Activated T-helper 9 cell treated with anti-CD3 and anti-CD28 coated beads, Interleukin-2, amount 50 U/mL, for 16 hours (primary cell): ENCODE results near the gene EGF.

Experiments
- DNase-seq: peaks from one replicate; pipeline ENCODE4 v3.0.0-alpha.2; 2020; ENCODE audit warnings: low read depth

Gene EGF

DNA sequence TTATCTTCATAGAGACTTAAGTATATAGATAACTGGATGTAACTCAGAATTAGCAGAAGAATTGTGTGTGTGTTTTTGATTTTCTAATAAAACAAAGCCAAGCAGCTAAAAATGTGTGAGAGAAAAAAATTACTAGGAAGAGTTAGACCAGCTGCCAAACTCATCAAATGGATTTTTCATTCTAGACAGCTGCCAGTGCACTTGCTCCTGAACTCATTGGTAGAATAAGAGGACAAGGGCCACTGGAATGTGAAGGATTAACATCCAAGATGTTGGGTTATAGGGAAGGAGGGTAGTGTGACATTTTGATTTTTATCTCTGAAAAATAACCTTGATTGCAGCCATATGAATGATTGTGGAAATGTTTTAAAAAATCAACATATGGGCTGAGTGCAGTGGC is 49.7 kb downstream of the EGF start:
- no peak for DNase-seq

DNA sequence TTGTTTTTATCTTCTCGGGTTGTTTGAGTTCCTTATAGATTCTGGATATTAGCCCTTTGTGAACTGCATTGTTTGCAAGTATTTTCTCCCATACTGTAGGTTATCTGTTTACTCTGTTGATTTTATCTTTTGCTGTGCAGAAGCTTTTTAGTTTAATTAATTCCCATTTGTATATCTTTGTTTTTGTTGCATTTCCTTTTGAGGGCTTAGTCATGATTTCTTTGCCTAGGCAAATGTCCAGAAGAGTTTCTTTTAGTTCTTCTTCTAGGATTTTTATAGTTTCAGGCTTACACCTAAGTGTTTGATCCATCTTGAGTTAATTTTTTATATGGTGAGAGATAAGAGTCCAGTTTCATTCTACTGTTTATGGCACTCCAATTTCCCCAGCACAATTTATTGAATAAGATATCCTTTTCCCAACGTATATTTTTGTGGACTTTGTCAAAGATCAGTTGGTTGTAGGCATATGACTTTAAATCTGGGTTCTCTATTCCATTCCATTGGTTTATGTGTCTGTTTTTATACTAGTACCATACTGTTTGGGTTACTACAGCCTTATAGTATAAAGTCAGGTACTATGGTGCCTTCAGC is 54.3 kb downstream of the EGF start:
- DNase-seq: no peak

DNA sequence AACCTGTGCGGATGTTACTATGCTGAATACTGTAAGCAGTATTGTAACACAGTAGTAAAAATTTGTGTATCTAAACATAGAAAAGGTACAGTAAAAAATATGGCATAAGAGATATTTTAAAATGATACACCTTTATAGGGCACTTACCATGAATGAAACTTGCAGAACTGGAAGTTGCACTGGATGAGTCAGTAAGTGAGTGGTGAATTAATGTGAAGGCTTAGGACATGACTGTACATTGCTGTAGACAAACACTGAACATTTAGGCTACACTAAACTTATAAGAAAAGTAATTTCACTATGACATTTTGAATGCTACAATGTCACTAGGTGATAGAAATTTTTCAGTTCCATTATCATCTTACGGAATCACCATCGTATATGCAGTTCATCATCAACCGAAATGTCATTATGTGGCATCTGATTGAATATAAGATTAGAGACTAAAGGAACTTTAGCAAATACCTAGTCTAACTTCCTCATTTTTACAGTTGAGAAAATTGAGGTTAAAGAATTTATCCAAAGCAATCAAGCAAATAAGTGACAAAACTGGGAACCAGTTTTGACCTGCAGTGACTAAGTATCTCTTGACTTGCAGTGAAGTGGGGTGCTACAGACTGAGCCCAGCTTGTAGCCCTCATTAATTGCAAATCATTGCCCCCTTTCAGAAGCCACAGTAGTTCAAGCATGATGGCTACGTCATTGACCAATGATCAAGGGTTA is 55.3 kb downstream of the EGF start:
- no peak for DNase-seq

DNA sequence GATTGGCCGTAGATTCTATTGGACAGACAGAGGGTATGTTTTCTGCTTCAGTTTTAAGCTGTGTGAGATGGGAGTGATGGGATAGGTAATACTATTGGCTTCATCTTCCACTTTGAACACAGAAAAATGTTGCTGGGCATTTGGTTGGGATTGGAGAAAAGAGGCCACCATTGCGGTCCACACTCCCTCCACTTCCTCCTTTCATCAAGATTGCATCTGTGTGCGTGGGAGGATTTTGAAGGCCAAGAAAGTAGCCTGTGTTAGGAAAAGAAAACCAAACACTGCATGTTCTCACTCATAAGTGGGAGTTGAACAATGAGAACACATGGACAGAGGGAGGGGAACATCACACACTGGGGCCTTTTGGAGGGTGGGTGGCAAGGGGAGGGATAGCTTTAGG is 56.4 kb downstream of the EGF start:
- DNase-seq: no peak

DNA sequence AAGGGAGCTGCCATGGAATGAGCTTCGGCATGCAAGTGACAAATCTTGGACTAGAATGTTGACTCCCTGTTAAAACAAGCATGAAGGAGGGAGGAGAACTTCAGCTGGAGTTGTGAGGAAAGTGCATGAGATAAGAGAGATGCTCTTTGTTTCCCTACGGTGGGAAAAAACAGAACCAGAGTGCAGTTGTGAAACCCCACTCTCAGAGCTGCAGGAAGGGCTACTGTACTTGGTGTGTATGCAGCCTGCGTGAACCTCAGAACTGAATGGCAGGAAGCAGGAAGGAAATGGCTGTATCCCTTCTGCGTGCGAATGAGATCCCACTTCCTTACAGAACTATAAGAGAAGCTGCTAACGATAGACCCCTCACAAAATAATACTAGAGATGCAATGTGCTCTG is 57.2 kb downstream of the EGF start:
- no peak for DNase-seq

DNA sequence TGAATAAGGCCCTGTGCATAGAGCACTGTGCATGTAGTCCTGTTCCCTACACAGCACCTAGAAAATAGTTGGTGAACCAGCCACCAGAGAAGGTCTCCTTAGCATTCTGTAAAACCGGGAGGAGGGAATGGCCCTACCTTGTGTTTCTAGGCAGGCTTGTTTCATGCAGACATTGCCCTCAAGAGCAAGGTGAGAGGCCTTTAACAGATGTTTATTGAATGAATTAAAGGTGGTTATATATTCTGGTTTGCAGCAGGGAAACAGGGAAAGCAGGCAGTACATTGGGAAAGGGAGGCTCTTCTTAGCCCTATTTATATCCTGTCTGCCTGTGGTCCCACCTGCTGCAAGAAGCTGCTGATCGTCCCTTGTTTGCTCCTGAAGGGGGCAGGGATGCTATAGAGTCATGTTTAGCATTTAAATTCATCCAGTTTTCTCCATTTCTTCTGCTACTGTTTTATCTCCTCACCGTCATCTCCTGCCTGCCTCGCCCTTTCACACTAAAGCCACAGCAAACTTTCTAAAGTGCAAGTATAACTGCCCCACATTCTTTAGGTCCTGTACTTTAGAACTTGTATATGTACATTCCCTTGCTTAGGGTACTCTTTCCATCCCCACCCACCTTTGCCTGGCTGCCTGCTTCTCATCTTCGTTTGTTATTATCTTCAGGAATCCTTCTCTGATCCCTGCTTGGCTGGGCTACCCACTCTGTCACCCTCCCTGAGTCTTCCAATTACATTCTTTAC is 60.3 kb downstream of the EGF start:
- no peak for DNase-seq

DNA sequence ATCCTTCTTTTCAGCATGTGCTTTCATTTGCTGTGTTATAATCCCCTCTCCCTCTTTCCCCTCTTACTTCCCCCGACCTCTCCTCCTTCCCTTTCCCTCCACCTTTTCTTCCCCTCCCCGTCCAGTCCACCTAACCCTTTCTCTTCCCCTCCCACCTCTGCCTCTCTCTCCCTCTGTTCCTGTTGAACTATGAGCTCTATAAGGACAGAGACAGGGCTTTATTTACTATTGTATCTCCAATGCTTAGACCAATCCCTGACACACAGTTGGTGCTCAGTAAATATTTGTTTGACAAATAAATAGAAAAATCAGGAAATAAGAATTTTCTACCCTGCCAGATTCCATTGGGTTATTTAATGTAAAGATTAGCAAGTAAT is 60.8 kb downstream of the EGF start:
- DNase-seq: no peak

DNA sequence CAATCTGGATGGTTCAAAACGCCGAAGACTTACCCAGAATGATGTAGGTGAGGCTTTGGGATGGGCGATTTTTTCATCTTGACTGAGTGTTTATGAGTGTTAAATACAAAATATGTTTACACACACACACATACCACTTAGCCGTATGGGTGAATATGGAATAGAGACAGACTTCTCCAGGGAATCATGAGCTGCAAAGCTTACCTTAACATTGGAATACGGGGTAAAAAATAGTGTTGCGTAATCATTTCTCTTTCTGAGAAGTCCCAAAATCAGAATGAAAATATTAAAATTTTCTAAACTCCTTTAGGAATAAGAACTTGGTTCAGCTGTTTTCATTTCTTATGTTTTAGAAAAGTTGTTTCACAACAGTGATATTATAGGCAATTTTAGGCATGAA is 63.5 kb downstream of the EGF start:
- no peak for DNase-seq

DNA sequence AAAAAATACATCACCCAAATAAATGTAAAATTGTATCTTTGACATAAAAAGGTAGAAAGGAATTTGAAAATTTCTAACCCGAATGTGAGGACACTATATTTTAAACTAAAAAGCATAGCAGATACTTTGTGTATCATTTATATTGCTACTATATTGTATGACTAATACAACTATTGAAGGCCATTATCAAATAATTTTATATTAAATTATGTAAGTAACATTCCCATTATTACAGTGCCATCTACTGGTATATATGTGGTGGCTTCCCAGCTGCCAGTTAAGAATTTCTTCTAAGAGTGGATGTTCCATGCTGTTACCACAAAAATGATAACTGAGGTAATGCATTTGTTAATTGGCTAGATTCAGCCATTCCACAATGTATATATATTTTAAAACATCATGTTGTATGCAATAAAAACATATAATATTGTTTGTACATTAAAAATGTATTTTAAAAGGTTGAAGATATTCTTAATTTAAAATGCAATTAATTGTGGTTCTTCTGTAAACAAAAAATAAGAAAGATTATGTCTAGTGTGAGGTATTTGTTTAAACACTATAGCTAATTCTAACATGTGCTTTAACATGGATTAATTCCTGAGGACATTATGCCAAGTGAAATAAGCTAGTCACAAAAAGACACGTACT is 65.3 kb downstream of the EGF start:
- no peak for DNase-seq

DNA sequence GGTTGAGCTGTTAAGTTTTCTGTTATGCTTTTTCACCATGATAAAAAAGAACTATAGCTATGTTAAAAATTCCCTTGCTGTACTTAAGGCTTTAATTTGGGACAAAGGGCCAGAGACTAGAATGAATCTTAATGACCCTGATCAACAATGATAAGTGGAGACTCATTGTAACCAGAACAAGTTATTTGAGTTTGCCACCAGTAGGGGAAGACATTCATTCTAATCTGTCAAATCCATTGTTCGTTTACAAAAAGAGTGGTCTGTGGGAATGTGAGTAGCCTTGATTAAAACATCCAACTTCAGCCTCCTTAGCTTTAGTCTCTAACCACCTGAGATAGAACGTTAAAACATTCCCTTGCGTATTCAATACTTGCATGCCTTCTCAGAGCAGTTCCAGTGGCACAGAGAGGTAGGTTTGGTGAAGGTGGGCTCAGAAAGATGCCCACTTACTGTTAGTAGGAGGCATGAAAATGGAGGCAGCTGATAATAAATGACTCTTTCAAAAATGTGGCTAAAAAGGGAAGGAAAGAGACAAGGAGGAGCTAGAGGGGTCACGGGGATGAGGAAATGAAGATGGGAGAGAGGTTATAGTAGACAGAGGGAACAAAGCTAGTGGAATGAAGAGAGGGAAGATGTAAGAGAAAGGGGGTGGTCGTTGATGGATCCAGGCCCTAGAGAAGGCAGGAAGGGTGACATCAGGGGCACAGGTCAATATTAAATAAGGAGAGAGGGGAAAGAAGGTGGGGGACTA is 66.2 kb downstream of the EGF start:
- no peak for DNase-seq

DNA sequence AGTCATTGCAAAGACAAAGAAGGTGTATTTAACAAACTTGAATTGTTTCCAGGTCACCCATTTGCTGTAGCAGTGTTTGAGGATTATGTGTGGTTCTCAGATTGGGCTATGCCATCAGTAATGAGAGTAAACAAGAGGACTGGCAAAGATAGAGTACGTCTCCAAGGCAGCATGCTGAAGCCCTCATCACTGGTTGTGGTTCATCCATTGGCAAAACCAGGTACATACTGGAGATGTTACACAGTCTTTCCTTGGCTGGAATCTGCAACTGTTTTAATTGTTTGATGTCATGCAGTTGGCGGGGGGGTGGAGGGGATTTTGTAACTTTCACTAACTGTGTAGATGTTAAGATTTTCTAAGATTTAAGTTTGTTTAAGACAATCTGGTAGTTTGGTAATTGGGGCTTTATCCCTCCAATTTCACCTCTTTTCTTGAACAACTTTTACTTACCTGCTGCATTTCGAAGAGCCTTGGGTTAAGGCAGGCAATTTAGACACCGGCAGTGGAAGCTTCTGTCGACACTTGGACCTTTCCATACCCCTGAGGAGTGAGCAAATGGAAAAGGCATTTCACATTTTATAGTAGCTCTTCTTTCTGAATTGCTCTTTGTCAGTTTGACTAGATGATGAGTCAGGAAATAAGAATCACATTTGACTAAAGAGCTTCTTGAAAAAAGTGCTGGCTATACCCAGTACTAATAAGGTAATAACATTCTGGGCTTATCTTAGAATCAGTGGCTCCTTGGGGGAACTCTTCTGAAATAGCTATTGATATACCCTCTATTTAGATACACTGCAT is 67.4 kb downstream of the EGF start:
- no peak for DNase-seq

DNA sequence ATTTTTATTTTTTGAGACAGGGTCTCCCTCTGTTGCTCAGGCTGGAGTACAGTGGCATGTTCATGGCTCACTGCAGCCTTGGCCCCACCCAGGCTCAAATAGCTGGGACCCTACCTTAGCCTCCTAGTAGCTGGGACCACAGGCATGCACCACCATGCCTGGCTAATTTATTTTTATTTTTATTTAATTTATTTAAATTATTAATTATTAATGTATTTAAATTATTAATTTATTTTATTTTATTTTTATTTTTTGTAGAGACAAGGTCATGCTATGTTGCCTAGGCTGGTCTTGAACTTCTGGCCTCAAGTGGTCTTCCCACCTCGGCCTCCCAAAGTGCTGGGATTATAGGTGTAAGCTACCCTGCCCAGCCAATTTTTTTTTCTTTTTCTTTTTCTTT is 69.3 kb downstream of the EGF start:
- no peak for DNase-seq

DNA sequence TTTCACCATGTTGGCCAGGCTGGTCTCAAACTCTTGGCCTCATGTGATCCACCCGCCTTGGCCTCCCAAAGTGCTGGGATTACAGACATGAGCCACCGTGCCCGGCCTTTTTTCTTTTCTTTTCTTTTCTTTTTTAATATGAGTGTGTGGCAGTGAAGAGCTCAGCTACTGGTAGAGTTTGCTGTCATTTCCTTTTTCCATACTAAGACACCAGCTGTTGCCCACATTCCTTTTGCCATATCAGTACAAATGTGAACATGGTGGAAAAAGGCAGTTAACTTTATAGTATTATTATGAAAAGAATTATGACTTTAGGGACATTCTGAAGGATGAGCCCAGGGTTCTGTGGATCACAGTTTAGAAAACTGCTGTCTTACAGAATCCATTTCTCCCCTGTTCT is 69.8 kb downstream of the EGF start:
- no peak for DNase-seq

DNA sequence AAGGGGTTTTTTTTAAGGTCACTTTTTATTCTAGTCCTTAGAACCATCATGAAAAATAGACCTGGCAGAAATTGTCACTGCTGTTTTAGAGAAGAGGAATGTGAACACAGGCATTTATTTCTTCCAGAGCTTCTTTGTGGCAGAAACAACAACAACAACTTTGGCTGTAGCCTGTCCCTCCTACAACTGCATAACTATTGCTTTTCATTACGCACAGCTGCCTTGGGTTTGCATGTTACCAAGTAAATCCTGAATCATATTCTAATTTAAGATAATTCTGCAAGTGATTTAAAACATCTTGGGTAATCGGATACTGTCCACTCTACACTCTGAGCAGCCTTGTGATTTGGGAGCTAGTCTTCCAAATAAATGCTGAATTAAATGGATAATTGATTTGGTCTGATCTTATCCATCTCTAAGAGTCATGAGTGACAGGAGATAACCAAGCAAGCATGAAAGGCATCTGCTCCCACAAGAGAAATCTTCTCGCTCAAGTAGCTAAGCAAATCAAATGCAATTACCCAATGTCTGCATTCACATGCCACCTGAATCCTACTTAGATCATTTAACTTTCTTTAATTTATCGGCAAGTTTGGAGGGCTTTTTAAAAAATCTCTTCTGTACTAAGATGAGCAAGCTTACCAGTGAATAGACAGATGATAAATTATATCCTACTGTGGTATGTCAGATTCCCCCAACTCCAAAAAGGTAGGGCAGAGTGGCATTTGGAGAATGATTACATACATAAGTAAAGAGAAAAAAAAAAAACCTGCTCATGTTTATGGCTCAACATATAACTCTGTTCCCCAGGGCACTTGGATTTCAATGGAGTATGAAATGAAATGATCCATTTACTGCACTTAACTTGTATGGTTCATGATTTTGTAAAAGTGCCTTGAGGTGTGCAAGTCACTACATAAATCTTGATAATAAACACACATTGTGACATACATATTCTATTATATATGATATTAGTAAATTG is 73.6 kb downstream of the EGF start:
- no peak for DNase-seq

DNA sequence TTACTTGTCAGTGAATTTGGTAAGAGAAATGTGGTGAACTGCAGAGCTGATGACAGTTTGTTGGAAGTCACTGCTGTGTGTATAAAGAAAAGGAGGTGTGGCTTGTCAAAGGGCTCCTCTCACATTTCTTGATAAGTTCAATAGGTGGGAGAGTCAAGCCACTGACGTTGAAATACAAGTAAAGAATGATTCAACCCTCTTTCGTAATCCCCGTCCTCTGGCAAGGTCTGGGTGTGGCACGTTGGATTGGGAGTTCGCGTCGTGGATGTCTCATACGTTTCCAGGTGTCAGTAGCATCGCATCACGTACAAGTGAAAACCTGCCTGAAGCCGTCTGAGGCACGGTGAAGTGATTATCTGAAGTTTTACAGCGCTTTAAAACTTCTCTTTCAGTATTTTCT is 76.4 kb downstream of the EGF start:
- DNase-seq: no peak

DNA sequence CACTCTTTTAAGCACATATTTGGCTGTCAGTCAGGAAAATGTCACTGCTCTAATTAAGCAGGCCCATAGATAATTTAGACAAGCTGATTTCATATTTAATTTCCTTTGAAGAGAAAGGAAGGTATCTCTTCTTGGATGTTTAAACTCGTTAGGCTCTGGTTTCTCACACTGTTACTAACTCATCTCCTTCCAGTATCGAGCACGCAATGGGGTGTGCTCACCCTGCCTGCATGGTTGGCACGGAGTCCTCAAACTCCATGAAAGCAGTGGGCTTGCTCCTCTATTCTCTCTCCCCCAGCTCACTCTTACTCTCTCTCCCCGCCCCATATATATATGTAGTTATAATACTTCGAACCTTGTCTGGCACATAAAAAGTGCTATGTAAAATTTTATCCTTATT is 76.9 kb downstream of the EGF start:
- DNase-seq: no peak

DNA sequence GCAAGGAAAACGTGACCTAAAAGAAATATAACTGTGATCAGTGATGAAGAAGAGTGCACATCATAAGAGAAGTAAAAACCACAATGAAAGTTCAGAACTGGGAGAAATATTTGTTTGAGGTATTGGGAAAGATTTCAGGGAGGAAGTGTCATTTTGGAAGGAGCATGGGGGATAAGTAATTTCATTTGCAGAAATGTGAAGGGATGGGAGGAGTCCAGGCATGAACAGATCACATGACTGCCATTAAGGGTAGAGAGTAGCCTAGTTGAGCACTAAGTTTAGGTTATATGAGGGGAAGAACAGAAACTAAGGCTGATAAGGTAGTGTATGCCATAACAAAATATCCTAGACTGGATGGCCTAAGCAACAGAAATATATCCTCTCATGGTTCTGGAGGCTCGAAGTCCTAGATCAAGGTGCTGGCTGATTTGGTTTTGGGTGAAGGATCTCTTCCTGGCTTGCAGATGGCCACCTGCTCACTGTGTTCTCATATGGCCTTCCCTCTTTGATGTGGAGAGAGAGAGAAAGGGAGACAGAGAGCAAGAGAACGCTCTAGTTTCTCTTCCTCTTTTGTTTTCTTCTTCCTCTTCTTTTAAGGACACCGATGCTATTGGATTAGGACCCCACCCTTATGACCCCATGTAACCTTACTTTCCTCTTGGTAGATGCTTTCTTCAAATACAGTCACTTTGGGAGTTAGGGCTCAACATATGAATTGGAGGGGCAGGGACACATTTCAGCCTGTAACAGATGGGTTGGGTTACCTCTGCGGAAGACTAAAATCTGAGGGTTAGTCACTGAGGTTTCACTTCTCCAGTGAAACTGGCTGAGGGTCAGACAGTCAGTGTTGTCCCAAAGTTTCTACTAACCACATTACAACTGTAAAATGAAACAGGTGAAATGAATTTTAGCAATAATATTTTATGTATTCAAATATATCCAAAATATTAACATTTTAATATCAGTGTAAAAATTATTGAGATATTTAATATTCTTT is 77.9 kb downstream of the EGF start:
- no peak for DNase-seq

DNA sequence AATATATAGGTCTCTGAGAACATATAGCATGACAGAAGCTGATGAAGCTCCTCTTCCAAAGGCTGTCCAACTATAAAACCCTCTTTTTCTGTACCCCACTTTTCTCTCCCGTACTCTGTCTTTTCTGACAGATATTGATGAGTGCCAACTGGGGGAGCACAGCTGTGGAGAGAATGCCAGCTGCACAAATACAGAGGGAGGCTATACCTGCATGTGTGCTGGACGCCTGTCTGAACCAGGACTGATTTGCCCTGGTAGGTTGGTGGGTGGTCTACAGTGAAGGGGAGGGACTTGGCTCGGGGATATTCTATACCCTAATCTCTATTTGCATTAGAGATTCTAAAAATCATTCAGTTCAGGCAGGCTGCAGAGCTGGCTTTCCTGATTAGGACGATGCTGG is 80.4 kb downstream of the EGF start:
- DNase-seq: no peak

DNA sequence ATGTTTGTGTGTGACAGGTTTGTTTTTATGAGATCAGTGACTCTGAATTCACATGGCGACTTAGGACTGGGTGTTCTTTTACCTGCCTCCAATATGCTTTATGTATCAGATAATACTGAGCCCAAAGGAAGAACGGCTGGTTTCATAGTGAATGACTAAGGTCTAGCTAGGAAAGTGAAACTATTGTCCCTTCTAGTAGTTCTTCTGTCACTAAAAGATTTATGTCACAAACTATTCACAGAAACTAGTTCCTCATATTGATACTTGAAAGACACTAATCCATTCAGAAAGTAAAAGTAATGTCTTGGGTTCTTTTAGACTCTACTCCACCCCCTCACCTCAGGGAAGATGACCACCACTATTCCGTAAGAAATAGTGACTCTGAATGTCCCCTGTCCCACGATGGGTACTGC is 81.7 kb downstream of the EGF start:
- DNase-seq: no peak
